ENCODE data around the gene CTSH. TPM values are rescaled to one million over a fixed set of nuclear protein-coding genes. Genes with fewer than 3 reads are reported as not detected.

CTSH gene
- total and polyA plus RNA-seq, 2 of the 13 experiments (the other 11 are each of a cell fraction or from before 2014, with no cell fraction given): 265 to 653 TPM

GRCh38 chr15:78979456-78980320, 34.8 kb upstream of the CTSH start (continued):
- TF ChIP-seq IKZF5 (CRISPR knock-in tag; IDR thresholded peaks at IDR 0.05) (peak; percentile 89), RBM22 (optimal IDR thresholded peaks at IDR 0.05; ENCODE audit: low read length) (no peak), NFE2 (CRISPR knock-in tag; IDR thresholded peaks at IDR 0.05) (no peak), ZHX1 (CRISPR knock-in tag; IDR thresholded peaks at IDR 0.05; ENCODE audit: low read depth) (no peak), SIX1 (CRISPR knock-in tag; IDR thresholded peaks at IDR 0.05; ENCODE audit: borderline replicate concordance) (no peak; the same call in 1 of the 2 replicates), THYN1 (CRISPR knock-in tag; IDR thresholded peaks at IDR 0.05; ENCODE audit: borderline replicate concordance, low read depth) (no peak), DZIP1 (CRISPR knock-in tag; IDR thresholded peaks at IDR 0.05) (no peak), IRF1 (CRISPR knock-in tag; IDR thresholded peaks at IDR 0.05; ENCODE audit: low read depth) (no peak), FOXC1 (CRISPR knock-in tag; IDR thresholded peaks at IDR 0.05; ENCODE audit: borderline replicate concordance) (peak; percentile 84; the same call in 1 of the 2 replicates), FOSL1 (CRISPR knock-in tag; IDR thresholded peaks at IDR 0.05; ENCODE audit: borderline replicate concordance) (no peak; the same call in 1 of the 2 replicates), CHCHD3 (CRISPR knock-in tag; IDR thresholded peaks at IDR 0.05) (no peak), MED1 (CRISPR knock-in tag; IDR thresholded peaks at IDR 0.05) (peak; percentile 86), PAF1 (CRISPR knock-in tag; IDR thresholded peaks at IDR 0.05) (no peak), RARG (CRISPR knock-in tag; IDR thresholded peaks at IDR 0.05; ENCODE audit: low read depth) (no peak), NCOA2 (CRISPR knock-in tag; IDR thresholded peaks at IDR 0.05) (peak; percentile 80)
- TF ChIP-seq, protein P1, sequence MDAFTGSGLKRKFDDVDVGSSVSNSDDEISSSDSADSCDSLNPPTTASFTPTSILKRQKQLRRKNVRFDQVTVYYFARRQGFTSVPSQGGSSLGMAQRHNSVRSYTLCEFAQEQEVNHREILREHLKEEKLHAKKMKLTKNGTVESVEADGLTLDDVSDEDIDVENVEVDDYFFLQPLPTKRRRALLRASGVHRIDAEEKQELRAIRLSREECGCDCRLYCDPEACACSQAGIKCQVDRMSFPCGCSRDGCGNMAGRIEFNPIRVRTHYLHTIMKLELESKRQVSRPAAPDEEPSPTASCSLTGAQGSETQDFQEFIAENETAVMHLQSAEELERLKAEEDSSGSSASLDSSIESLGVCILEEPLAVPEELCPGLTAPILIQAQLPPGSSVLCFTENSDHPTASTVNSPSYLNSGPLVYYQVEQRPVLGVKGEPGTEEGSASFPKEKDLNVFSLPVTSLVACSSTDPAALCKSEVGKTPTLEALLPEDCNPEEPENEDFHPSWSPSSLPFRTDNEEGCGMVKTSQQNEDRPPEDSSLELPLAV (CRISPR knock-in tag; conservative IDR thresholded peaks at IDR 0.05; ENCODE audit: low read depth): no peak
- TF ChIP-seq, protein P2, sequence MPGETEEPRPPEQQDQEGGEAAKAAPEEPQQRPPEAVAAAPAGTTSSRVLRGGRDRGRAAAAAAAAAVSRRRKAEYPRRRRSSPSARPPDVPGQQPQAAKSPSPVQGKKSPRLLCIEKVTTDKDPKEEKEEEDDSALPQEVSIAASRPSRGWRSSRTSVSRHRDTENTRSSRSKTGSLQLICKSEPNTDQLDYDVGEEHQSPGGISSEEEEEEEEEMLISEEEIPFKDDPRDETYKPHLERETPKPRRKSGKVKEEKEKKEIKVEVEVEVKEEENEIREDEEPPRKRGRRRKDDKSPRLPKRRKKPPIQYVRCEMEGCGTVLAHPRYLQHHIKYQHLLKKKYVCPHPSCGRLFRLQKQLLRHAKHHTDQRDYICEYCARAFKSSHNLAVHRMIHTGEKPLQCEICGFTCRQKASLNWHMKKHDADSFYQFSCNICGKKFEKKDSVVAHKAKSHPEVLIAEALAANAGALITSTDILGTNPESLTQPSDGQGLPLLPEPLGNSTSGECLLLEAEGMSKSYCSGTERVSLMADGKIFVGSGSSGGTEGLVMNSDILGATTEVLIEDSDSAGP (CRISPR knock-in tag; IDR thresholded peaks at IDR 0.05; ENCODE audit: borderline replicate concordance): peak; percentile 82
